H1 (cell line): Measurements from ENCODE around the gene NR3C1. TPM values are rescaled to one million over a fixed set of nuclear protein-coding genes. Genes with fewer than 3 reads are reported as not detected.

Experiments
- CTCF ChIA-PET: fragments of 300-600 bp; sonication (Branson Sonifier 250); formaldehyde crosslinking; loops from one replicate; lab custom pipeline; 2021; ENCODE audit not compliant: partially characterized antibody; lab: Charles Lee
- POLR2A ChIA-PET: fragments of 300-600 bp; sonication (Branson Sonifier 250); formaldehyde crosslinking; loops from one replicate; lab custom pipeline; 2021; ENCODE audit warnings: inconsistent platforms; ENCODE audit not compliant: partially characterized antibody; lab: Charles Lee
- DNase-seq, 2 experiments: peaks; one replicate each; pipeline versions ENCODE4 v3.0.0 to v3.0.0-alpha.2; 2010 to 2022; ENCODE audit warnings: low spot score in 2 of 2, low read depth in 1 of 2, mixed read lengths in 1 of 2
- FAIRE-seq: peaks from 2 replicates; lab custom pipeline; 2011; peaks lifted over from hg19 to GRCh38; lab: Jason Lieb, UNC
- H2AFZ ChIP-seq: 2 replicates; pipeline ENCODE4 v1.8.1; 2012; ENCODE audit warnings: low read length, inconsistent platforms
- H2AK5ac ChIP-seq: 2 replicates; pipeline ENCODE4 v1.6.1; 2013; ENCODE audit warnings: low read depth, low read length
- H2BK120ac ChIP-seq: replicated peaks from 2 replicates; pipeline ENCODE3; 2013; ENCODE audit warnings: low read depth, low read length, inconsistent platforms
- H2BK12ac ChIP-seq: 2 replicates; pipeline ENCODE4 v1.6.1; 2013; ENCODE audit warnings: low read depth, low read length
- H2BK15ac ChIP-seq: 2 replicates; pipeline ENCODE4 v1.6.1; 2013; ENCODE audit warnings: low read length
- H2BK20ac ChIP-seq: 2 replicates; pipeline ENCODE4 v1.6.1; 2013; ENCODE audit warnings: low read length
- H2BK5ac ChIP-seq: 2 replicates; pipeline ENCODE4 v1.6.1; 2013; ENCODE audit warnings: low read depth, low read length
- H3K14ac ChIP-seq: 2 replicates; pipeline ENCODE4 v1.6.1; 2013; ENCODE audit warnings: inconsistent platforms; ENCODE audit not compliant: insufficient read length
- H3K18ac ChIP-seq: 2 replicates; pipeline ENCODE4 v1.6.1; 2013; ENCODE audit warnings: low read length; ENCODE audit errors: extremely low read depth
- H3K23ac ChIP-seq: 2 replicates; pipeline ENCODE4 v1.6.1; 2013; ENCODE audit warnings: inconsistent platforms; ENCODE audit not compliant: insufficient read length
- H3K23me2 ChIP-seq: 2 replicates; pipeline ENCODE4 v1.6.1; 2013; ENCODE audit warnings: low read depth, low read length
- H3K27ac ChIP-seq: 2 replicates; pipeline ENCODE4 v1.6.1; 2011; ENCODE audit warnings: low read depth, low read length, inconsistent platforms
- H3K27me3 ChIP-seq, 4 experiments: replicated peaks in 1 of 4; 1 replicate in 1 of 4; 2 replicates in 3 of 4; pipeline versions ENCODE4 v1.6.1 to v1.8.1; 2011 to 2013; ENCODE audit warnings: low read length in 3 of 4, mild to moderate bottlenecking in 3 of 4, inconsistent platforms in 2 of 4, mixed read lengths in 2 of 4, moderate library complexity in 1 of 4; ENCODE audit not compliant: control insufficient read depth in 3 of 4, insufficient read depth in 3 of 4; ENCODE audit errors: extremely low read depth in 1 of 4
- H3K36me3 ChIP-seq, 4 experiments: 2 replicates each; pipeline versions ENCODE4 v1.6.1 to v1.8.1; 2011 to 2013; ENCODE audit warnings: mild to moderate bottlenecking in 4 of 4, low read length in 3 of 4, moderate library complexity in 2 of 4, control low read depth in 1 of 4, inconsistent platforms in 1 of 4; ENCODE audit not compliant: insufficient read depth in 4 of 4, control insufficient read depth in 2 of 4
- H3K4ac ChIP-seq: replicated peaks from 2 replicates; pipeline ENCODE3; 2013; ENCODE audit warnings: low read length, low read depth, mixed read lengths, inconsistent platforms; ENCODE audit not compliant: insufficient read length
- H3K4me1 ChIP-seq, 4 experiments: replicated peaks in 1 of 4; 1 replicate in 1 of 4; 2 replicates in 3 of 4; pipeline versions ENCODE4 v1.6.1 to v1.8.1; 2011 to 2013; ENCODE audit warnings: low read length in 3 of 4, inconsistent platforms in 2 of 4, mixed read lengths in 1 of 4; ENCODE audit not compliant: insufficient read depth in 4 of 4, control insufficient read depth in 3 of 4
- H3K4me2 ChIP-seq, 2 experiments: 2 replicates each; pipeline versions ENCODE4 v1.6.1 to v1.8.1; 2011 to 2013; ENCODE audit warnings: low read depth in 2 of 2, low read length in 2 of 2, control low read depth in 1 of 2, inconsistent platforms in 1 of 2, mild to moderate bottlenecking in 1 of 2; ENCODE audit not compliant: insufficient read depth in 1 of 2
- H3K4me3 ChIP-seq, 4 experiments: fragments of 200-600, 300-600 bp in 1 of 4; sonication (generic), shearing (Covaris generic), sonication (Bioruptor Twin) in 1 of 4; 2 replicates each; pipeline versions ENCODE4 v1.5.1 to v1.8.1; 2011 to 2016; ENCODE audit warnings: low read length in 4 of 4, low read depth in 3 of 4, control low read depth in 2 of 4, inconsistent platforms in 2 of 4, mild to moderate bottlenecking in 2 of 4, mixed read lengths in 1 of 4, moderate library complexity in 1 of 4; ENCODE audit not compliant: insufficient read depth in 2 of 4; ENCODE audit errors: extremely low read depth in 1 of 4
- H3K56ac ChIP-seq: replicated peaks from 2 replicates; pipeline ENCODE3; 2013; ENCODE audit warnings: low read depth, mild to moderate bottlenecking, mixed read lengths, low read length, inconsistent platforms; ENCODE audit not compliant: insufficient read length
- H3K79me1 ChIP-seq: 2 replicates; pipeline ENCODE4 v1.6.1; 2013; ENCODE audit warnings: low read depth, low read length, control low read depth
- H3K79me2 ChIP-seq, 2 experiments: 2 replicates each; pipeline versions ENCODE4 v1.6.1 to v1.8.1; 2012 to 2013; ENCODE audit warnings: low read length in 2 of 2, mild to moderate bottlenecking in 2 of 2, inconsistent platforms in 1 of 2; ENCODE audit not compliant: insufficient read depth in 2 of 2, control insufficient read depth in 1 of 2
- H3K9ac ChIP-seq, 4 experiments: replicated peaks in 1 of 4; 1 replicate in 1 of 4; 2 replicates in 3 of 4; pipeline versions ENCODE4 v1.6.1 to v1.8.1; 2011 to 2013; ENCODE audit warnings: low read depth in 3 of 4, low read length in 3 of 4, control low read depth in 2 of 4, mild to moderate bottlenecking in 2 of 4, moderate library complexity in 2 of 4, inconsistent platforms in 1 of 4; ENCODE audit errors: extremely low read depth in 1 of 4
- H3K9me3 ChIP-seq, 2 experiments: 2 replicates each; pipeline versions ENCODE4 v1.6.1 to v1.8.1; 2012 to 2013; ENCODE audit warnings: mild to moderate bottlenecking in 2 of 2, moderate library complexity in 2 of 2, control low read depth in 1 of 2, inconsistent platforms in 1 of 2, low read depth in 1 of 2, low read length in 1 of 2, mixed read lengths in 1 of 2; ENCODE audit not compliant: insufficient read depth in 2 of 2
- H4K20me1 ChIP-seq, 2 experiments: replicated peaks in 1 of 2; 2 replicates each; pipeline versions ENCODE3 to v1.8.1; 2011 to 2013; ENCODE audit warnings: inconsistent platforms in 2 of 2, low read length in 2 of 2, mild to moderate bottlenecking in 1 of 2; ENCODE audit not compliant: insufficient read depth in 2 of 2, control insufficient read depth in 1 of 2
- H4K5ac ChIP-seq: 2 replicates; pipeline ENCODE4 v1.6.1; 2013; ENCODE audit warnings: low read length, low read depth, mixed read lengths, inconsistent platforms; ENCODE audit not compliant: insufficient read length
- H4K8ac ChIP-seq: 2 replicates; pipeline ENCODE4 v1.8.0; 2013; ENCODE audit warnings: mild to moderate bottlenecking, moderate library complexity, low read length, inconsistent platforms; ENCODE audit not compliant: insufficient read depth; ENCODE audit errors: extremely low read depth
- H4K91ac ChIP-seq: replicated peaks from 2 replicates; pipeline ENCODE3; 2013; ENCODE audit warnings: low read length, mixed read lengths, inconsistent platforms; ENCODE audit not compliant: insufficient read length
- BACH1 ChIP-seq: IDR thresholded peaks from 2 replicates; pipeline ENCODE4 v1.6.1; 2012; ENCODE audit warnings: low read length, improper control_type of control experiment
- BCL11A ChIP-seq, 2 experiments: IDR thresholded peaks; one replicate each; pipeline ENCODE4 v1.6.1; 2011; ENCODE audit warnings: low read depth in 2 of 2, low read length in 2 of 2, mild to moderate bottlenecking in 2 of 2
- BRCA1 ChIP-seq: IDR thresholded peaks from 2 replicates; pipeline ENCODE4 v1.6.1; 2012; ENCODE audit warnings: low read depth, low read length, improper control_type of control experiment
- CBX5 ChIP-seq: fragments of 300-800, 300-1000 bp; sonication (generic); IDR thresholded peaks from 2 replicates; pipeline ENCODE4 v1.7.1; 2016; ENCODE audit warnings: antibody characterized with exemption, low read length, low read depth
- CTBP2 ChIP-seq: IDR thresholded peaks from 2 replicates; pipeline ENCODE4 v1.7.0; 2011; ENCODE audit warnings: borderline replicate concordance, mild to moderate bottlenecking, moderate library complexity, mixed read lengths, low read length; ENCODE audit not compliant: insufficient read depth, insufficient read length
- EGR1 ChIP-seq: IDR thresholded peaks from 2 replicates; pipeline ENCODE4 v1.6.1; 2011; ENCODE audit warnings: low read depth, low read length, borderline replicate concordance
- JUND ChIP-seq: IDR thresholded peaks from 2 replicates; pipeline ENCODE4 v1.6.1; 2011; ENCODE audit warnings: mild to moderate bottlenecking, improper control_type of control experiment, low read length
- KDM4A ChIP-seq: IDR thresholded peaks from one replicate; pipeline ENCODE4 v1.7.1; 2012; ENCODE audit warnings: low read depth, mild to moderate bottlenecking, moderate library complexity, low read length, inconsistent platforms; ENCODE audit not compliant: severe bottlenecking
- NANOG ChIP-seq: IDR thresholded peaks from 2 replicates; pipeline ENCODE4 v1.6.1; 2011; ENCODE audit warnings: low read length, low read depth, mild to moderate bottlenecking, inconsistent platforms; ENCODE audit not compliant: insufficient read depth, poor library complexity, severe bottlenecking
- PHF8 ChIP-seq: fragments of 200-600 bp; sonication (generic); conservative IDR thresholded peaks from 2 replicates; pipeline ENCODE4 v1.7.1; 2012; ENCODE audit warnings: low read depth, mild to moderate bottlenecking, inconsistent platforms, low read length, moderate library complexity
- POLR2A ChIP-seq, 2 experiments: IDR thresholded peaks; 1 replicate in 1 of 2; 2 replicates in 1 of 2; pipeline ENCODE4 v1.6.1; 2011; ENCODE audit warnings: low read depth in 2 of 2, low read length in 2 of 2, mild to moderate bottlenecking in 2 of 2; ENCODE audit errors: control extremely low read depth in 1 of 2
- RAD21 ChIP-seq, 2 experiments: IDR thresholded peaks in 1 of 2; conservative IDR thresholded peaks in 1 of 2; 2 replicates each; pipeline ENCODE4 v1.6.1; 2011; ENCODE audit warnings: low read depth in 2 of 2, low read length in 2 of 2, improper control_type of control experiment in 1 of 2, inconsistent platforms in 1 of 2, mild to moderate bottlenecking in 1 of 2, moderate library complexity in 1 of 2
- SP2 ChIP-seq: IDR thresholded peaks from 2 replicates; pipeline ENCODE4 v1.6.1; 2012; ENCODE audit warnings: mild to moderate bottlenecking, low read length, inconsistent platforms
- WGBS, 2 experiments: shearing (Covaris generic) in 1 of 2; methylation state at CpG; one replicate each; pipeline versions ENCODE4 v1.1.6 to v1.1.7; 2013 to 2015; ENCODE audit warnings: low lambda C conversion rate in 2 of 2, mixed read lengths in 2 of 2, inconsistent platforms in 1 of 2, low coverage in 1 of 2, missing lambda C conversion rate in 1 of 2; ENCODE audit not compliant: insufficient replicate concordance in 2 of 2, insufficient coverage in 1 of 2, insufficient read length in 1 of 2; ENCODE audit errors: extremely low coverage in 1 of 2, missing lambda C conversion rate in 1 of 2; 5-methylcytosine and 5-hydroxymethylcytosine counted together
- polyA plus RNA-seq, 7 experiments: library from polyadenylated mRNA; depleted of rRNA in 3 of 7; stranded (reverse) in 5 of 7; unstranded in 2 of 7; fragments of >200 nt in 5 of 7; fragments of 200-250 nt in 2 of 7; gene quantifications; 1 replicate in 5 of 7; 2 replicates in 1 of 7; 4 replicates in 1 of 7; pipeline versions ENCODE4 v1.2.1 to v1.2.3, GENCODE V29; 2011 to 2013; ENCODE audit warnings: missing spikeins in 2 of 7, mixed read lengths in 2 of 7
- total RNA-seq: library from RNA; stranded (reverse); fragmentation: NEBNext Ultra II Directional; extraction: Animal tissue kit (Norgen Biotek cat#: 25700); gene quantifications from 2 replicates; pipeline ENCODE4 v1.2.1, GENCODE V29; 2021

Gene NR3C1
- total and polyA plus RNA-seq, 2 of the 8 experiments (the other 6 are each of a cell fraction or from before 2014, with no cell fraction given), result 1.7 to 5.4 TPM

DNA sequence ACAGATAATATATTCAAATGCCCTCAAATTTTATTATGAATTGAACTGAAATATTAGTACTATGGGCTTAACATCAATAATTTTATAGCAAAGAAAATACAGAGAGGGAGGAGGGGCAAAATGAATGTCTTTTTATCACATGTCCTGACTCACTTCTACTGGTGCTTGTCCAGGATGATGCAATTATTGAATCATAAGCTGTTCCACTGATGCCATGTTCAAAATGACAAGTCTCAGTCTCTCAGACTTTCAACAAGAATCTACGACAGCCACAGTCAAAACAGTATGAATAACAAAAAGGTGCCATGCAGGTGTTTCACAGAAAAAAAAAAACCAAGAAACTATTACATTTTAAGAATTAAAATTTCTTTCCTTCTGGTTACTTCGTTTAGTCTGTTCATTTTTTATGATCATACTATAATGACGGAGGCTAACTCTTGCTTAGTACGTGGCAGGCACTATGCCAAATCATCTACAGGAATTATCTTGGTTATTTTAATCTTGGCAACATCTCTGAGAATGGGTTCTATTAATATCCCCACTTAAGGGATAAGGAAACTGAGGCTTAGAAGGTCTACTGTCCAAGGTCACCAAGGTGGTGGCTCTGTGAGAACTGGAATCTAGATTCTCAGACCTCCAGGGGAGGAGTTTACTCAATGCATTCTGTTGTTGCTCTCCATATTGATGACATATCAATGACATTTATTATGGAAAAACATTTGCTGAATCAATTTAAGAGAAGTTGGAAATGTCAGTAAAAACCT lies 61.5 kb downstream of the NR3C1 start:
- no peak overlapping the region for H4K5ac ChIP-seq
- no peak overlapping the region for H3K14ac ChIP-seq
- no peaks in the 10 kb centered on the region; a peak in 1 of 8 replicates for H3K36me3 ChIP-seq
- H2BK12ac ChIP-seq, result no peak overlapping the region
- H4K8ac ChIP-seq, result no peak overlapping the region
- DNase-seq (no peak), FAIRE-seq (no peak)
- no peak overlapping the region for H2BK5ac ChIP-seq
- H3K23me2 ChIP-seq, result no peaks in the 10 kb centered on the region
- H3K79me2 ChIP-seq, result no peaks in the 10 kb centered on the region
- H3K4ac ChIP-seq, result no peak overlapping the region
- H3K79me1 ChIP-seq, result no peaks in the 10 kb centered on the region
- H3K56ac ChIP-seq, result no peak overlapping the region
- no peak overlapping the region for H2BK120ac ChIP-seq
- H3K4me2 ChIP-seq, result no peak overlapping the region
- no peak overlapping the region for H2AK5ac ChIP-seq
- H4K20me1 ChIP-seq, result no peaks in the 10 kb centered on the region
- H3K27ac ChIP-seq, result no peak overlapping the region
- ChIA-PET POLR2A (no interaction called here), CTCF (interaction anchor here (0.9 to 1.0 kb wide), 2 partner anchors 14 to 94 kb away, joined by 3 read pairs; no protein-coding TSS in a partner anchor)
- H3K9ac ChIP-seq, result no peak overlapping the region
- H2AFZ ChIP-seq, result no peak overlapping the region
- no peaks in the 10 kb centered on the region for H3K4me1 ChIP-seq
- no peak overlapping the region for H2BK15ac ChIP-seq
- no peak overlapping the region for H3K18ac ChIP-seq
- no peak overlapping the region for H3K4me3 ChIP-seq
- no peaks in the 10 kb centered on the region; a peak in 1 of 4 replicates for H3K9me3 ChIP-seq
- no peak overlapping the region for H3K23ac ChIP-seq
- no peak overlapping the region for H4K91ac ChIP-seq
- WGBS, 2 experiments, result 91% methylated on average over 4 of the region's 4 CpGs; no CpG with 5 or more reads in 1 of the 2 experiments
- no peak overlapping the region for H2BK20ac ChIP-seq
- H3K27me3 ChIP-seq, result no peaks in the 10 kb centered on the region
- no peak for TF ChIP-seq POLR2A (IDR thresholded peaks at IDR 0.05; ENCODE audit: control extremely low read depth in 1 of 2, low read depth in 2 of 2, low read length in 2 of 2)
- no peak for TF ChIP-seq BCL11A (IDR thresholded peaks at IDR 0.05; ENCODE audit: low read depth in 2 of 2, low read length in 2 of 2)
- TF ChIP-seq PHF8, result no peak
- TF ChIP-seq NANOG, result no peak
- no peak for TF ChIP-seq SP2
- TF ChIP-seq KDM4A, result no peak
- TF ChIP-seq RAD21 (IDR thresholded peaks at IDR 0.05 in 1 of 2, conservative IDR thresholded peaks at IDR 0.05 in 1 of 2; ENCODE audit: low read depth in 2 of 2, low read length in 2 of 2), result no peak
- no peak for TF ChIP-seq BACH1
- TF ChIP-seq CTBP2, result no peak
- TF ChIP-seq BRCA1, result no peak
- no peak for TF ChIP-seq CBX5
- TF ChIP-seq EGR1, result no peak
- TF ChIP-seq JUND, result no peak
